Keratinocyte (primary cell): ENCODE results near the gene CNTNAP5. TPM values are rescaled to one million over a fixed set of nuclear protein-coding genes. Genes with fewer than 3 reads are reported as not detected.

Source experiments
- DNase-seq: peaks from one replicate; pipeline ENCODE4 v3.0.0-alpha.2; 2011; ENCODE audit warnings: low read depth, missing footprints, low spot score
- FAIRE-seq: peaks from 2 replicates; lab custom pipeline; 2011; peaks lifted over from hg19 to GRCh38; lab: Jason Lieb, UNC
- H2AFZ ChIP-seq: 2 replicates; pipeline ENCODE4 v1.6.0; 2012; ENCODE audit warnings: low read length, control low read depth, inconsistent platforms; ENCODE audit not compliant: control insufficient read depth
- H3K27ac ChIP-seq: 2 replicates; pipeline ENCODE4 v1.5.1; 2011; ENCODE audit warnings: low read length; ENCODE audit not compliant: control insufficient read depth, insufficient read depth
- H3K27me3 ChIP-seq: 3 replicates; pipeline ENCODE4 v1.6.0; 2011; ENCODE audit warnings: low read length; ENCODE audit not compliant: control insufficient read depth, insufficient read depth; ENCODE audit errors: extremely low read depth
- H3K36me3 ChIP-seq, 2 experiments: 2 replicates in 1 of 2; 3 replicates in 1 of 2; pipeline ENCODE4 v1.5.1; 2011; ENCODE audit warnings: low read length in 2 of 2, mild to moderate bottlenecking in 1 of 2; ENCODE audit not compliant: control insufficient read depth in 2 of 2, insufficient read depth in 2 of 2; ENCODE audit errors: extremely low read depth in 1 of 2
- H3K4me1 ChIP-seq: 3 replicates; pipeline ENCODE4 v1.5.1; 2011; ENCODE audit warnings: low read length; ENCODE audit not compliant: control insufficient read depth, insufficient read depth; ENCODE audit errors: extremely low read depth
- H3K4me2 ChIP-seq: 3 replicates; pipeline ENCODE4 v1.6.0; 2011; ENCODE audit warnings: low read depth, low read length; ENCODE audit not compliant: control insufficient read depth, insufficient read depth; ENCODE audit errors: extremely low read depth
- H3K4me3 ChIP-seq, 3 experiments: fragments of 200-600 bp in 1 of 3; sonication (generic) in 1 of 3; 2 replicates in 2 of 3; 3 replicates in 1 of 3; pipeline ENCODE4 v1.5.1; 2011 to 2016; ENCODE audit warnings: low read length in 3 of 3, mild to moderate bottlenecking in 3 of 3, control low read depth in 2 of 3, inconsistent platforms in 1 of 3, low read depth in 1 of 3, mixed read lengths in 1 of 3, mixed run types in 1 of 3, moderate library complexity in 1 of 3; ENCODE audit not compliant: control insufficient read depth in 2 of 3, insufficient read depth in 2 of 3; ENCODE audit errors: extremely low read depth in 1 of 3
- H3K79me2 ChIP-seq: 2 replicates; pipeline ENCODE4 v1.6.0; 2012; ENCODE audit warnings: low read length; ENCODE audit not compliant: control insufficient read depth, insufficient read depth
- H3K9ac ChIP-seq: 3 replicates; pipeline ENCODE4 v1.6.0; 2011; ENCODE audit warnings: low read length; ENCODE audit not compliant: control insufficient read depth, insufficient read depth; ENCODE audit errors: extremely low read depth
- H3K9me1 ChIP-seq: 3 replicates; pipeline ENCODE4 v1.6.0; 2011; ENCODE audit warnings: low read length; ENCODE audit not compliant: control insufficient read depth, insufficient read depth; ENCODE audit errors: extremely low read depth
- H3K9me3 ChIP-seq: 2 replicates; pipeline ENCODE4 v1.5.1; 2012; ENCODE audit warnings: low read depth, low read length; ENCODE audit not compliant: control insufficient read depth
- H4K20me1 ChIP-seq: 3 replicates; pipeline ENCODE4 v1.6.0; 2011; ENCODE audit warnings: low read length; ENCODE audit not compliant: control insufficient read depth, insufficient read depth; ENCODE audit errors: extremely low read depth
- CTCF ChIP-seq, 3 experiments: IDR thresholded peaks in 1 of 3; conservative IDR thresholded peaks in 1 of 3; optimal IDR thresholded peaks in 1 of 3; 2 replicates in 2 of 3; 3 replicates in 1 of 3; pipeline versions ENCODE3 to v1.5.1; 2011; ENCODE audit warnings: low read length in 3 of 3, mild to moderate bottlenecking in 3 of 3, moderate library complexity in 2 of 3, control low read depth in 1 of 3, inconsistent platforms in 1 of 3; ENCODE audit not compliant: insufficient read depth in 2 of 3; ENCODE audit errors: extremely low read depth in 1 of 3
- EZH2 ChIP-seq: IDR thresholded peaks from one replicate; pipeline ENCODE4 v1.6.1; 2012; ENCODE audit warnings: inconsistent platforms, mild to moderate bottlenecking, low read length, moderate library complexity
- dilution Hi-C: fragments of 300-500 bp; cut with MboI; formaldehyde crosslinking; loops from one replicate; pipeline ENCODE4 v1.7.0; 2020; ENCODE audit warnings: low sequenced_read_pairs; ENCODE audit not compliant: extremely low pct_ligation_motif_present
- polyA plus RNA-seq, 5 experiments: library from polyadenylated mRNA; depleted of rRNA in 3 of 5; stranded (reverse) in 3 of 5; stranded (forward) in 1 of 5; unstranded in 1 of 5; fragments of >200 nt; gene quantifications; 1 replicate in 1 of 5; 2 replicates in 3 of 5; 3 replicates in 1 of 5; pipeline versions ENCODE4 v1.2.1 to v1.2.3, GENCODE V29; 2011 to 2012; ENCODE audit warnings: missing spikeins in 2 of 5, low read depth in 1 of 5, low replicate concordance in 1 of 5

CNTNAP5 gene
- polyA plus RNA-seq, 1 donor (not counting 4 experiments of a cell fraction or from before 2014, with no cell fraction given), result not detected

GRCh38 chr2:124867247-124867646, 842.2 kb downstream of the CNTNAP5 start:
- no peak overlapping the region for H3K4me2 ChIP-seq
- H2AFZ ChIP-seq, result no peak overlapping the region
- no peaks in the 10 kb centered on the region for H3K79me2 ChIP-seq
- dilution Hi-C loops, result no loop called here
- FAIRE-seq (no peak), DNase-seq (no peak)
- no peaks in the 10 kb centered on the region for H3K27me3 ChIP-seq
- H4K20me1 ChIP-seq, result no peaks in the 10 kb centered on the region
- no peaks in the 10 kb centered on the region for H3K4me1 ChIP-seq
- no peaks in the 10 kb centered on the region for H3K9me1 ChIP-seq
- H3K27ac ChIP-seq, result no peak overlapping the region
- no peak overlapping the region for H3K9ac ChIP-seq
- no peaks in the 10 kb centered on the region for H3K36me3 ChIP-seq
- TF ChIP-seq CTCF (optimal IDR thresholded peaks at IDR 0.05 in 1 of 3, IDR thresholded peaks at IDR 0.05 in 1 of 3, conservative IDR thresholded peaks at IDR 0.05 in 1 of 3; ENCODE audit: extremely low read depth in 1 of 3, insufficient read depth in 2 of 3, low read length in 3 of 3) (no peak), EZH2 (no peak)
- no peak overlapping the region for H3K4me3 ChIP-seq
- H3K9me3 ChIP-seq, result no peaks in the 10 kb centered on the region

- FAIRE-seq, result no peak
These were observed 849.1 kb downstream of the CNTNAP5 start for GRCh38 chr2:124874219-124874618.

More at GRCh38 chr2:124874219-124874618, 849.1 kb downstream of the CNTNAP5 start:
- Histone ChIP-seq H3K4me2 (no peak overlapping the region), H2AFZ (no peak overlapping the region), H3K9me1 (no peaks in the 10 kb centered on the region), H3K79me2 (no peaks in the 10 kb centered on the region), H3K27ac (no peak overlapping the region), H3K27me3 (no peaks in the 10 kb centered on the region), H4K20me1 (no peaks in the 10 kb centered on the region), H3K9me3 (peaks cover 1% of the 10 kb centered on the region), H3K4me1 (no peaks in the 10 kb centered on the region), H3K4me3 (no peak overlapping the region), H3K36me3 (no peaks in the 10 kb centered on the region), H3K9ac (no peak overlapping the region)
- TF ChIP-seq CTCF (optimal IDR thresholded peaks at IDR 0.05 in 1 of 3, IDR thresholded peaks at IDR 0.05 in 1 of 3, conservative IDR thresholded peaks at IDR 0.05 in 1 of 3; ENCODE audit: extremely low read depth in 1 of 3, insufficient read depth in 2 of 3, low read length in 3 of 3) (no peak), EZH2 (no peak)
- dilution Hi-C loops, result no loop called here
- DNase-seq, result no peak
